HCT116 (cell line): ENCODE measurements around the gene CORT. TPM values are rescaled to one million over a fixed set of nuclear protein-coding genes. Genes with fewer than 3 reads are reported as not detected.

Source experiments
- ATAC-seq: fragments of 200-7000 bp; cut with Tn5 transposase; 2 replicates; pipeline ENCODE4 v1.9.1; 2020; ENCODE audit warnings: mild to moderate bottlenecking, moderate library complexity
- BruUV-seq: library from RNA; stranded (reverse); fragments of 400-500 nt; replicated peaks from 2 replicates; lab custom pipeline; 2021; lab: Mats Ljungman, UMichigan
- CTCF ChIA-PET: fragments of 300-600 bp; sonication (Branson Sonifier 250); formaldehyde crosslinking; loops from one replicate; lab custom pipeline; 2021; ENCODE audit warnings: antibody characterized with exemption; lab: Charles Lee
- POLR2A ChIA-PET: fragments of 300-600, 350-600 bp; sonication (Branson Sonifier 250); formaldehyde crosslinking; loops from one replicate; lab custom pipeline; 2021; ENCODE audit warnings: antibody characterized with exemption; lab: Charles Lee
- RAD21 ChIA-PET, 2 experiments: fragments of 300-600 bp; sonication (Branson Sonifier 250); formaldehyde crosslinking; loops; one replicate each; lab custom pipeline; 2023; ENCODE audit warnings: low total read pairs in 2 of 2; ENCODE audit not compliant: uncharacterized antibody in 2 of 2, unreplicated experiment in 2 of 2, low non-redundant PET in 1 of 2; lab: Charles Lee
- DNase-seq: peaks from one replicate; pipeline ENCODE4 v3.0.0-alpha.2; 2010; ENCODE audit warnings: low read depth, low spot score
- H2AFZ ChIP-seq: fragments of 200-600 bp; shearing (Covaris generic), sonication (generic); 2 replicates; pipeline ENCODE4 v1.6.1; 2017; ENCODE audit warnings: low read depth, mixed run types, mixed read lengths, antibody characterized with exemption, low read length; ENCODE audit not compliant: poor library complexity, severe bottlenecking
- H3K27ac ChIP-seq: 2 replicates; pipeline ENCODE4 v1.5.1; 2012; ENCODE audit warnings: low read depth, low read length
- H3K27me3 ChIP-seq: fragments of 200-600 bp; sonication (generic); 2 replicates; pipeline ENCODE4 v1.6.1; 2016; ENCODE audit warnings: mixed run types, low read length, mixed read lengths; ENCODE audit not compliant: insufficient read depth
- H3K36me3 ChIP-seq, 2 experiments: fragments of 200-500 bp in 1 of 2; fragments of 200-600 bp in 1 of 2; sonication (Bioruptor generic) in 1 of 2; sonication (generic) in 1 of 2; 2 replicates each; pipeline versions ENCODE4 v1.5.1 to v1.6.1; 2014 to 2016; ENCODE audit warnings: low read length in 2 of 2, inconsistent platforms in 1 of 2, mixed read lengths in 1 of 2, mixed run types in 1 of 2; ENCODE audit not compliant: insufficient read depth in 2 of 2, control insufficient read depth in 1 of 2
- H3K4me1 ChIP-seq, 2 experiments: fragments of 200-600 bp in 1 of 2; sonication (generic) in 1 of 2; 2 replicates each; pipeline versions ENCODE4 v1.5.1 to v1.6.1; 2012 to 2017; ENCODE audit warnings: low read length in 2 of 2, inconsistent platforms in 1 of 2, mild to moderate bottlenecking in 1 of 2, mixed read lengths in 1 of 2, mixed run types in 1 of 2, moderate library complexity in 1 of 2; ENCODE audit not compliant: insufficient read depth in 2 of 2, control insufficient read depth in 1 of 2
- H3K4me2 ChIP-seq: fragments of 200-600 bp; sonication (generic); 2 replicates; pipeline ENCODE4 v1.6.1; 2017; ENCODE audit warnings: mixed run types, low read length, mixed read lengths
- H3K4me3 ChIP-seq, 2 experiments: fragments of 200-600 bp in 1 of 2; sonication (generic) in 1 of 2; replicated peaks in 1 of 2; 2 replicates each; pipeline ENCODE4 v1.5.1; 2011 to 2016; ENCODE audit warnings: low read length in 2 of 2, control low read depth in 1 of 2, low read depth in 1 of 2, mild to moderate bottlenecking in 1 of 2, mixed read lengths in 1 of 2, mixed run types in 1 of 2
- H3K79me2 ChIP-seq: fragments of 200-600 bp; sonication (generic); 2 replicates; pipeline ENCODE4 v1.6.1; 2017; ENCODE audit warnings: mild to moderate bottlenecking, mixed run types, low read length, moderate library complexity, mixed read lengths; ENCODE audit not compliant: insufficient read depth
- H3K9ac ChIP-seq: fragments of 200-600 bp; sonication (generic); 2 replicates; pipeline ENCODE4 v1.6.1; 2016; ENCODE audit warnings: low read length, mixed read lengths
- H3K9me2 ChIP-seq: fragments of 200-600 bp; sonication (generic), shearing (Covaris generic); 2 replicates; pipeline ENCODE4 v1.6.1; 2017; ENCODE audit warnings: mixed run types, mild to moderate bottlenecking, moderate library complexity; ENCODE audit not compliant: insufficient read depth
- H3K9me3 ChIP-seq, 2 experiments: fragments of 200-500 bp in 1 of 2; fragments of 200-600 bp in 1 of 2; sonication (Bioruptor generic) in 1 of 2; sonication (generic) in 1 of 2; 2 replicates each; pipeline ENCODE4 v1.6.1; 2014 to 2017; ENCODE audit warnings: low read length in 2 of 2, mixed read lengths in 2 of 2, inconsistent platforms in 1 of 2, low read depth in 1 of 2, mild to moderate bottlenecking in 1 of 2, mixed run types in 1 of 2, moderate library complexity in 1 of 2; ENCODE audit not compliant: control insufficient read depth in 1 of 2, insufficient read depth in 1 of 2
- H4K20me1 ChIP-seq: fragments of 200-600 bp; sonication (generic), shearing (Covaris generic); 2 replicates; pipeline ENCODE4 v1.6.1; 2017; ENCODE audit warnings: mixed run types, mild to moderate bottlenecking, moderate library complexity; ENCODE audit not compliant: insufficient read depth
- ATF3 ChIP-seq: IDR thresholded peaks from 2 replicates; pipeline ENCODE4 v1.6.1; 2012
- CBX3 ChIP-seq: IDR thresholded peaks from 2 replicates; pipeline ENCODE4 v1.6.1; 2012; ENCODE audit warnings: low read depth
- CTCF ChIP-seq, 3 experiments: fragments of 200-600 bp in 1 of 3; sonication (generic) in 1 of 3; IDR thresholded peaks in 2 of 3; conservative IDR thresholded peaks in 1 of 3; 2 replicates each; pipeline ENCODE4 v1.5.1; 2012 to 2017; ENCODE audit warnings: low read depth in 2 of 3, low read length in 2 of 3, antibody characterized with exemption in 1 of 3, borderline replicate concordance in 1 of 3, control low read depth in 1 of 3, mild to moderate bottlenecking in 1 of 3, mixed read lengths in 1 of 3, mixed run types in 1 of 3, moderate library complexity in 1 of 3; ENCODE audit not compliant: insufficient read depth in 1 of 3
- EGR1 ChIP-seq: IDR thresholded peaks from 2 replicates; pipeline ENCODE4 v1.6.1; 2012; ENCODE audit warnings: low read depth
- FOSL1 ChIP-seq: IDR thresholded peaks from 2 replicates; pipeline ENCODE4 v1.6.1; 2012; ENCODE audit warnings: low read depth
- JUND ChIP-seq: IDR thresholded peaks from 2 replicates; pipeline ENCODE4 v1.6.1; 2012
- RAD21 ChIP-seq: IDR thresholded peaks from 2 replicates; pipeline ENCODE4 v1.6.1; 2012; ENCODE audit warnings: low read depth, mild to moderate bottlenecking
- REST ChIP-seq: IDR thresholded peaks from 2 replicates; pipeline ENCODE4 v1.6.1; 2012; ENCODE audit warnings: low read depth
- SIN3A ChIP-seq: IDR thresholded peaks from 2 replicates; pipeline ENCODE4 v1.6.1; 2012; ENCODE audit warnings: low read depth
- SP1 ChIP-seq: IDR thresholded peaks from 2 replicates; pipeline ENCODE4 v1.6.1; 2012; ENCODE audit warnings: low read depth
- SRF ChIP-seq: IDR thresholded peaks from 2 replicates; pipeline ENCODE4 v1.6.1; 2012; ENCODE audit warnings: low read depth
- YY1 ChIP-seq: IDR thresholded peaks from 2 replicates; pipeline ENCODE4 v1.6.1; 2011; ENCODE audit warnings: low read length, low read depth, moderate library complexity, mild to moderate bottlenecking; ENCODE audit not compliant: insufficient replicate concordance; ENCODE audit errors: extremely low read depth
- ZNF274 ChIP-seq: fragments of 200-500 bp; sonication (Bioruptor generic); IDR thresholded peaks from 2 replicates; pipeline ENCODE4 v1.6.1; 2014; ENCODE audit warnings: mild to moderate bottlenecking, low read depth, low read length, inconsistent platforms
- intact Hi-C: fragments of 100-400 bp; cut with micrococcal nuclease; formaldehyde crosslinking; loops from 2 replicates; pipeline ENCODE4 v1.10.0; 2022
- total RNA-seq: library from RNA; stranded (reverse); gene quantifications from one replicate; pipeline ENCODE4 v1.2.1, GENCODE V29; 2021; ENCODE audit not compliant: unreplicated experiment
- TF ChIP-seq, protein P1 (sequence below): IDR thresholded peaks from 2 replicates; pipeline ENCODE4 v1.6.1; 2011; ENCODE audit warnings: mild to moderate bottlenecking, low read length, moderate library complexity; ENCODE audit not compliant: insufficient replicate concordance; ENCODE audit errors: extremely low read depth
- TF ChIP-seq, protein P2 (sequence below): IDR thresholded peaks from 2 replicates; pipeline ENCODE4 v1.6.1; 2012

Gene CORT
- total RNA-seq, 1 experiment from 2014 or later, result 0.84 TPM

- Histone ChIP-seq H3K4me1 (peaks cover 0 to 8% of the 10 kb centered on the region in 2 experiments; a peak in 3 of 4 replicates), H3K9me2 (no peaks in the 10 kb centered on the region), H3K36me3 (peaks cover 0 to 7% of the 10 kb centered on the region in 2 experiments; a peak in 1 of 4 replicates), H3K27me3 (no peaks in the 10 kb centered on the region), H3K79me2 (peaks cover 93% of the 10 kb centered on the region), H3K27ac (no peak overlapping the region), H3K9me3 (no peaks in the 10 kb centered on the region), H2AFZ (no peak overlapping the region), H3K9ac (no peak overlapping the region), H3K4me2 (no peak overlapping the region), H4K20me1 (peaks cover 5% of the 10 kb centered on the region; the same call in 1 of the 2 replicates), H3K4me3 (no peak overlapping the region)
- intact Hi-C loops, result loop anchor here (1.0 kb wide), 1 partner anchor 119 kb away; no protein-coding TSS in a partner anchor
- POLR2A ChIA-PET, result no interaction called here
- TF ChIP-seq, protein P1, sequence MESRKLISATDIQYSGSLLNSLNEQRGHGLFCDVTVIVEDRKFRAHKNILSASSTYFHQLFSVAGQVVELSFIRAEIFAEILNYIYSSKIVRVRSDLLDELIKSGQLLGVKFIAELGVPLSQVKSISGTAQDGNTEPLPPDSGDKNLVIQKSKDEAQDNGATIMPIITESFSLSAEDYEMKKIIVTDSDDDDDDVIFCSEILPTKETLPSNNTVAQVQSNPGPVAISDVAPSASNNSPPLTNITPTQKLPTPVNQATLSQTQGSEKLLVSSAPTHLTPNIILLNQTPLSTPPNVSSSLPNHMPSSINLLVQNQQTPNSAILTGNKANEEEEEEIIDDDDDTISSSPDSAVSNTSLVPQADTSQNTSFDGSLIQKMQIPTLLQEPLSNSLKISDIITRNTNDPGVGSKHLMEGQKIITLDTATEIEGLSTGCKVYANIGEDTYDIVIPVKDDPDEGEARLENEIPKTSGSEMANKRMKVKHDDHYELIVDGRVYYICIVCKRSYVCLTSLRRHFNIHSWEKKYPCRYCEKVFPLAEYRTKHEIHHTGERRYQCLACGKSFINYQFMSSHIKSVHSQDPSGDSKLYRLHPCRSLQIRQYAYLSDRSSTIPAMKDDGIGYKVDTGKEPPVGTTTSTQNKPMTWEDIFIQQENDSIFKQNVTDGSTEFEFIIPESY, result no peak
- no peak for TF ChIP-seq ZNF274
- TF ChIP-seq CTCF (IDR thresholded peaks at IDR 0.05 in 2 of 3, conservative IDR thresholded peaks at IDR 0.05 in 1 of 3; ENCODE audit: borderline replicate concordance in 1 of 3, insufficient read depth in 1 of 3, low read depth in 2 of 3, low read length in 2 of 3), result no peak
- TF ChIP-seq JUND, result no peak
- no peak for TF ChIP-seq SIN3A
- TF ChIP-seq FOSL1, result no peak
- TF ChIP-seq RAD21, result no peak
- no peak for TF ChIP-seq ATF3
- no peak for TF ChIP-seq REST
- TF ChIP-seq EGR1, result no peak
- TF ChIP-seq, protein P2, sequence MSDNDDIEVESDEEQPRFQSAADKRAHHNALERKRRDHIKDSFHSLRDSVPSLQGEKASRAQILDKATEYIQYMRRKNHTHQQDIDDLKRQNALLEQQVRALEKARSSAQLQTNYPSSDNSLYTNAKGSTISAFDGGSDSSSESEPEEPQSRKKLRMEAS, result no peak
- no peak for TF ChIP-seq SRF
- TF ChIP-seq CBX3, result no peak
- no peak for TF ChIP-seq SP1
- TF ChIP-seq YY1, result no peak
- BruUV-seq, result TSS peak; percentile 17
- ATAC-seq (no peak), DNase-seq (no peak)
- CTCF ChIA-PET, result interaction anchor here (1.5 kb wide), 1 partner anchor 371 kb away, joined by 3 read pairs; no protein-coding TSS in a partner anchor
- RAD21 ChIA-PET, result no interaction called here
These were observed 46.1 kb downstream of the CORT start for GRCh38 chr1:10495952-10496351.
